ENCODE results near the gene YDJC. TPM values are rescaled to one million over a fixed set of nuclear protein-coding genes. Genes with fewer than 3 reads are reported as not detected.
"Not testable (repeated sequence)": the region's sequence is repeated elsewhere in the genome, so short reads cannot be mapped to it uniquely, and the experiment has no call there.

Gene YDJC
- total and polyA plus RNA-seq, 12 donors = 2.5 to 36.2 (median 19.5) TPM

DNA sequence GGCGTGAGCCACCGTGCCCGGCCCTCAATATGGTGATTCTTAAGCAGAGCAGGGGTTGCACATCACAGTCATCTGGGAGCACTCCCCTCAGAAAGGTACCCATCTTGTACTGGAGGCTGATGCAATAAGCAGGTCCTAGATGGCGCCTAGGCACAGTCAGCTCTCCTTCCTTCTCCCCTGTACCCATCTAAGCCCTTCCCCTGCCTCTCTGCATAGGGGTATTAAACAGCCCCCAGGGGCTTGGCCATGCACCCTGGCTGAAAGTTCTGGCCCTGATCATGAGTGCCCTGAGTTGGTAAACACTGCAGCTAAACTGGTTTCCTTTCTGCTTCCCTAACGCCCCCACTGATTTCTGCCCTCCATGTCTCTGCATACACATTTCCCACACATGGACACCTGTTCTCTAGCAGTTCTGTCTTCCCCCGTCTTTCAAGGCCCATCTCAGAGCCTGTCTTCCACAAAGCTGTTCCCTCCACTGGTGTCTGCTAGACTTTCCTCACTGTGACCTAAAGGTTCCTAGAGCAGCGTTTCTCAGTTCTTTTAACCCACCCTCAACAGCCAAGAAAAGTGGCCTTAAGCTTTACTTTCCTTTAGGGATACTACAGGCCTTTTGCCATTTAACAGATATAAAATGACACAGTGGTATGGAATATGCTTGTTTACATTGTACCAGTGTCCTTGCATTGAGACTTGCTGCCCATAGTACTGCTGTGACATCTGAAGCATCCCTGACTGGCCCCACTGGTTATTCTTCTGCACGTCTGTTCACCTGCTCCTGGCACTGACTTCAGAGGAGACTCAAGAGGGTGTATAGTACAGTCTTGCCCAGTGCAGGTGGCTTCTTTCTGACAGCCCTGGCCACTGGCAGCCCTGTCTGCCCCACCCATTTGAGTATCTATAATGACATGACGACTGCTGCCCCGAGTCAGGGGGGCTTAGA lies 46.8 kb downstream of the YDJC start:
- Histone ChIP-seq H3K9me3 (replicated peaks in 1 of 3) (no peaks in the 10 kb centered on the region), H3K27me3 (no peaks in the 10 kb centered on the region), H3K27ac (no peak overlapping the region), H3K4me1 (replicated peaks in 1 of 2) (peaks cover 0 to 19% of the 10 kb centered on the region in 2 donors), H3K4me3 (no peak overlapping the region), H3K36me3 (replicated peaks in 1 of 2) (no peaks in the 10 kb centered on the region)
- intact Hi-C loops (cut with DNase I) = no loop called here
- TF ChIP-seq, protein P1, sequence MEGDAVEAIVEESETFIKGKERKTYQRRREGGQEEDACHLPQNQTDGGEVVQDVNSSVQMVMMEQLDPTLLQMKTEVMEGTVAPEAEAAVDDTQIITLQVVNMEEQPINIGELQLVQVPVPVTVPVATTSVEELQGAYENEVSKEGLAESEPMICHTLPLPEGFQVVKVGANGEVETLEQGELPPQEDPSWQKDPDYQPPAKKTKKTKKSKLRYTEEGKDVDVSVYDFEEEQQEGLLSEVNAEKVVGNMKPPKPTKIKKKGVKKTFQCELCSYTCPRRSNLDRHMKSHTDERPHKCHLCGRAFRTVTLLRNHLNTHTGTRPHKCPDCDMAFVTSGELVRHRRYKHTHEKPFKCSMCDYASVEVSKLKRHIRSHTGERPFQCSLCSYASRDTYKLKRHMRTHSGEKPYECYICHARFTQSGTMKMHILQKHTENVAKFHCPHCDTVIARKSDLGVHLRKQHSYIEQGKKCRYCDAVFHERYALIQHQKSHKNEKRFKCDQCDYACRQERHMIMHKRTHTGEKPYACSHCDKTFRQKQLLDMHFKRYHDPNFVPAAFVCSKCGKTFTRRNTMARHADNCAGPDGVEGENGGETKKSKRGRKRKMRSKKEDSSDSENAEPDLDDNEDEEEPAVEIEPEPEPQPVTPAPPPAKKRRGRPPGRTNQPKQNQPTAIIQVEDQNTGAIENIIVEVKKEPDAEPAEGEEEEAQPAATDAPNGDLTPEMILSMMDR (IDR thresholded peaks at IDR 0.05) = no peak
- no peak for TF ChIP-seq POLR2A (IDR thresholded peaks at IDR 0.05)
- DNase-seq = no peak
- WGBS, 4 donors = 72 to 80% (median 77%) methylated on average over 9 to 10 of the region's 10 CpGs

DNA sequence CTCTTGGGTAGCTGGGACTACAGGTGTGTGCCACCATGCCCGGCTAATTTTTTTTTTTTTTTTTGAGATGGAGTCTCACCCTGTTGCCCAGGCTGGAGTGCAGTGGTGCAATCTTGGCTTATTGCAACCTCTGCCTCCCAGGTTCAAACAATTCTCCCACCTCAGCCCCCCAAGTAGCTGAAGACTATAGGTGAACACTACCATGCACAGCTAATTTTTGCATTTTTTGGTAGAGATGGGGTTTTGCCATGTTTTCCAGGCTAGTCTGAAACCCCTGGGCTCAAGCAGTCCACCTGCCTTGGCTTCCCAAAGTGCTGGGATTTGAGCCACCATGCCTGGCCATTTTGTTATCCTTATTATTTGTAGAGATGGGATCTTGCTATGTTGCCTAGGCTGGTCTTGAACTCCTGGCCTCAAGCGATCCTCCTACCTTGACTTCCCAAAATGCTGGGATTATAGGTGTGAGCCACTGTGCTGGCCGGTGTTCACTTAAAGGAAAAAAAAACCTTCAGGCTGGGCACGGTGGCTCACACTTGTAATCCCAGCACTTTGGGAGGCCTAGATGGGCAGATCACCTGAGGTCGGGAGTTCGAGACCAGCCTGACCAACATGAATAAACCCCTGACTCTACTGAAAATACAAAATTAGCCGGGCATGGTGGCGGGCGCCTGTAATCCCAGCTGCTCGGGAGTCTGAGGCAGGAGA lies 48.7 kb downstream of the YDJC start:
- H3K27ac ChIP-seq; intact Hi-C loops (cut with DNase I); H3K9me3 ChIP-seq (replicated peaks in 1 of 3); H3K4me3 ChIP-seq; H3K36me3 ChIP-seq (replicated peaks in 1 of 2); H3K27me3 ChIP-seq; DNase-seq: not testable (repeated sequence)
- WGBS, 4 donors = 93 to 97% (median 93%) methylated on average over 8 to 10 of the region's 10 CpGs
- H3K4me1 ChIP-seq (replicated peaks in 1 of 2) = peaks cover 0 to 17% of the 10 kb centered on the region in 2 donors

DNA sequence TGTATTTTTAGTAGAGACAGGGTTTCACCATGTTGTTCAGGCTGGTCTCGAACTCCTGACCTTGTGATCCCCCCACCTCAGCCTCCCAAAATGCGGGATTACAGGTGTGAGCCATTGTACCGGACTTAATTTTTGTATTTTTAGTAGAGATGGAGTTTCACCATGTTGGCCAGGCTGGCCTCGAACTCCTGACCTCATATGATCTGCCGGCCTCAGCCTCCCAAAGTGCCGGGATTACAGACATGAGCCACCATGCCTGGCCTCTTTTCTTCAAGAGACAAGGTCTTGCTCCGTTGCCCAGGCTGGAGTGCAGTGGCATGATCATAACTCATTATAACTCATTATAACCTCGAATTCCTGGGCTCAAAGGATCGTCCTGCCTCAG lies 49.2 kb downstream of the YDJC start:
- H3K4me3 ChIP-seq; H3K9me3 ChIP-seq (replicated peaks in 1 of 3); H3K27ac ChIP-seq; H3K27me3 ChIP-seq; H3K36me3 ChIP-seq (replicated peaks in 1 of 2); intact Hi-C loops (cut with DNase I); DNase-seq: not testable (repeated sequence)
- 76 to 81% (median 78%) methylated on average over 9 of the region's 9 CpGs for WGBS, 4 donors
- H3K4me1 ChIP-seq (replicated peaks in 1 of 2) = peaks cover 0 to 17% of the 10 kb centered on the region in 2 donors

DNA sequence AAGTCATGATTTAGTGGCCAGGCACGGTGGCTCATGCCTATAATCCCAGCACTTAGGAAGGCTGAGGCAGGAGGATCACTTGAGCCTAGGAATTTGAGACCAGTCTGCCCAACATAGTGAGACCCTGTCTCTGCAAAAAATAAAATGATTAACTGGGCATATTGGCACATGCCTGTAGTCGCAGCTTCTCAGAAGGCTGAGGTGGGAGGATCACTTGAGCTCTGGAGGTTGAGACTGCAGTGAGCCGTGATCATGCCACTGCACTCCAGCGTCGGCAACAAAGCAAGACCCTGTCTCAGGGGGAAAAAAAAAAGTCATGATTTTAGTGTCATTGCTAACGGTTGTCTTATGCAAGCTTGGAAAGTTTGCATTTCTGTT lies 50.4 kb downstream of the YDJC start:
- intact Hi-C loops (cut with DNase I) = loop anchor here in 1 of 2 donors (5.0 kb wide), 1 partner anchor 48 kb away; no protein-coding TSS in a partner anchor
- peaks cover under 1 to 21% of the 10 kb centered on the region in 2 donors for H3K4me1 ChIP-seq (replicated peaks in 1 of 2)
- DNase-seq = no peak
- no peak overlapping the region for H3K27ac ChIP-seq
- no peaks in the 10 kb centered on the region for H3K27me3 ChIP-seq
- WGBS, 4 donors = 72 to 84% (median 77%) methylated on average over 6 of the region's 6 CpGs
- no peak overlapping the region for H3K4me3 ChIP-seq
- H3K9me3 ChIP-seq (replicated peaks in 1 of 3) = no peaks in the 10 kb centered on the region
- no peaks in the 10 kb centered on the region for H3K36me3 ChIP-seq (replicated peaks in 1 of 2)
- TF ChIP-seq POLR2A (IDR thresholded peaks at IDR 0.05) = no peak
- TF ChIP-seq, protein P1 (IDR thresholded peaks at IDR 0.05) = no peak

MicroRNA genes within 50 kb of the gene (microRNA counts, 767-probe panel; counts per million panel counts)
- microRNA hsa-miR-130b-3p = 0 counts per million in 2 donors
- 0 counts per million in 2 donors for microRNA hsa-miR-301b

Small RNA genes within 50 kb of the gene (microRNA-seq; reads per million reads assigned to microRNA genes)
- 151 to 309 (median 306) reads per million in 3 donors for gene MIR130B
- 1.1 to 1.7 (median 1.3) reads per million in 3 donors for gene MIR301B

Small RNA genes within 50 kb of the gene (small RNA-seq; reads per million reads assigned to genes)
- gene MIR301B = 1.5 to 1.9 reads per million in 2 donors

Other genes starting within 250 kb of the YDJC start
- gene RIMBP3B, start 246.3 kb downstream of the YDJC start, total RNA-seq = under 1 TPM in 4 of 9 donors, not detected in 5; 0.06 to 0.31 (median 0.19) TPM
- under 1 TPM in 2 of 3 donors, not detected in 1; 0.03 to 0.13 TPM for gene RIMBP3B, start 246.3 kb downstream of the YDJC start, polyA plus RNA-seq
- 1 to 10 TPM; 1.8 to 7.9 (median 2.6) TPM for gene HIC2, start 212.7 kb downstream of the YDJC start, total RNA-seq
- gene HIC2, start 212.7 kb downstream of the YDJC start, polyA plus RNA-seq = 1 to 10 TPM in 1 of 3 donors, under 1 TPM in 2; 0.57 to 2.7 (median 0.94) TPM
- gene TMEM191C, start 162.6 kb downstream of the YDJC start, total RNA-seq = 1 to 10 TPM in 3 of 9 donors, under 1 TPM in 4, not detected in 2; 0.14 to 7.7 (median 0.98) TPM
- gene TMEM191C, start 162.6 kb downstream of the YDJC start, polyA plus RNA-seq = 1 to 10 TPM in 2 of 3 donors, under 1 TPM in 1; 0.35 to 4.1 (median 3.6) TPM
- gene RIMBP3C, start 78.6 kb downstream of the YDJC start, total RNA-seq = 1 to 10 TPM in 1 of 9 donors, under 1 TPM in 6, not detected in 2; 0.19 to 2.5 (median 0.28) TPM
- gene RIMBP3C, start 78.6 kb downstream of the YDJC start, polyA plus RNA-seq = under 1 TPM in 1 of 3 donors, not detected in 2; 0.18 TPM
- gene UBE2L3, start 62.3 kb downstream of the YDJC start, total RNA-seq = 10 to 100 TPM; 48.5 to 79.7 (median 57.9) TPM
- 100 to 1,000 TPM in 1 of 3 donors, 10 to 100 TPM in 2; 64.0 to 142 (median 66.1) TPM for gene UBE2L3, start 62.3 kb downstream of the YDJC start, polyA plus RNA-seq
- gene CCDC116, start 2.7 kb upstream of the YDJC start, total RNA-seq = under 1 TPM in 7 of 9 donors, not detected in 2; 0.19 to 0.50 (median 0.28) TPM
- gene CCDC116, start 2.7 kb upstream of the YDJC start, polyA plus RNA-seq = 1 to 10 TPM in 1 of 3 donors, under 1 TPM in 1, not detected in 1; 0.77 to 1.9 TPM
- gene SDF2L1, start 12.3 kb upstream of the YDJC start, total RNA-seq = 10 to 100 TPM; 14.0 to 83.9 (median 27.4) TPM
- 10 to 100 TPM; 15.3 to 37.5 (median 19.1) TPM for gene SDF2L1, start 12.3 kb upstream of the YDJC start, polyA plus RNA-seq
- 10 to 100 TPM; 32.2 to 58.1 (median 42.0) TPM for gene PPIL2, start 36.0 kb upstream of the YDJC start, total RNA-seq
- gene PPIL2, start 36.0 kb upstream of the YDJC start, polyA plus RNA-seq = 10 to 100 TPM; 33.6 to 65.6 (median 61.7) TPM
- 10 to 100 TPM in 1 of 9 donors, 1 to 10 TPM in 8; 1.1 to 19.4 (median 3.0) TPM for gene YPEL1, start 105.8 kb upstream of the YDJC start, total RNA-seq
- 1 to 10 TPM in 2 of 3 donors, under 1 TPM in 1; 0.84 to 4.4 (median 1.8) TPM for gene YPEL1, start 105.8 kb upstream of the YDJC start, polyA plus RNA-seq
- 100 to 1,000 TPM in 5 of 9 donors, 10 to 100 TPM in 4; 63.3 to 201 (median 109) TPM for gene MAPK1, start 237.6 kb upstream of the YDJC start, total RNA-seq
- gene MAPK1, start 237.6 kb upstream of the YDJC start, polyA plus RNA-seq = 100 to 1,000 TPM in 1 of 3 donors, 10 to 100 TPM in 1, 1 to 10 TPM in 1; 9.6 to 142 (median 10.3) TPM